Endodermal cell (in vitro differentiated cells): ENCODE measurements around the gene HLA-A. TPM values are rescaled to one million over a fixed set of nuclear protein-coding genes. Genes with fewer than 3 reads are reported as not detected.

Experiments
- DNase-seq: peaks from one replicate; pipeline ENCODE4 v3.0.0-alpha.2; 2017
- H3K27ac ChIP-seq: 2 replicates; pipeline ENCODE4 v1.5.1; 2013; ENCODE audit warnings: mild to moderate bottlenecking, low read depth, low read length, moderate library complexity
- H3K27me3 ChIP-seq: 2 replicates; pipeline ENCODE4 v1.6.1; 2013; ENCODE audit warnings: mild to moderate bottlenecking, low read length, moderate library complexity; ENCODE audit not compliant: insufficient read depth, control insufficient read depth, poor library complexity, severe bottlenecking
- H3K36me3 ChIP-seq: 2 replicates; pipeline ENCODE4 v1.7.0; 2013; ENCODE audit warnings: mild to moderate bottlenecking, low read length, moderate library complexity; ENCODE audit not compliant: control insufficient read depth, insufficient read depth
- H3K4me1 ChIP-seq: one replicate; pipeline ENCODE4 v1.7.0; 2013; ENCODE audit warnings: low read length; ENCODE audit not compliant: control insufficient read depth, insufficient read depth
- H3K4me3 ChIP-seq: 2 replicates; pipeline ENCODE4 v1.5.1; 2013; ENCODE audit warnings: mild to moderate bottlenecking, low read length, moderate library complexity
- H3K9ac ChIP-seq: 2 replicates; pipeline ENCODE4 v1.6.1; 2013; ENCODE audit warnings: mild to moderate bottlenecking, low read length, moderate library complexity; ENCODE audit not compliant: poor library complexity, severe bottlenecking; ENCODE audit errors: extremely low read depth
- H3K9me3 ChIP-seq: 2 replicates; pipeline ENCODE4 v1.6.1; 2013; ENCODE audit warnings: mild to moderate bottlenecking, low read length, moderate library complexity; ENCODE audit not compliant: control insufficient read depth
- H3K27ac Mint-ChIP-seq: 2 replicates; pipeline ENCODE4 v1.8.0; 2020; ENCODE audit warnings: mixed read lengths
- H3K27me3 Mint-ChIP-seq: 2 replicates; pipeline ENCODE4 v1.8.0; 2021; ENCODE audit warnings: mild to moderate bottlenecking, mixed read lengths; ENCODE audit not compliant: insufficient read depth
- H3K36me3 Mint-ChIP-seq: 2 replicates; pipeline ENCODE4 v1.8.0; 2020; ENCODE audit warnings: low read depth, mixed read lengths
- H3K4me1 Mint-ChIP-seq: 2 replicates; pipeline ENCODE4 v1.8.0; 2020; ENCODE audit warnings: mixed read lengths
- H3K4me3 Mint-ChIP-seq: 2 replicates; pipeline ENCODE4 v1.8.0; 2020; ENCODE audit warnings: mild to moderate bottlenecking, moderate library complexity, mixed read lengths
- H3K9me3 Mint-ChIP-seq: 2 replicates; pipeline ENCODE4 v1.8.0; 2020; ENCODE audit warnings: mild to moderate bottlenecking, mixed read lengths
- WGBS, 2 experiments: methylation state at CpG; one replicate each; pipeline versions ENCODE4 v1.1.5 to v1.1.7; 2013; ENCODE audit warnings: missing lambda C conversion rate in 2 of 2, mixed read lengths in 1 of 2; ENCODE audit not compliant: insufficient coverage in 1 of 2, insufficient read length in 1 of 2; 5-methylcytosine and 5-hydroxymethylcytosine counted together
- total RNA-seq, 2 donors: library from RNA; stranded (reverse); fragmentation: NEBNext Ultra II Directional in 1 of 2; extraction: Animal tissue kit (Norgen Biotek cat#: 25700) in 1 of 2; gene quantifications; 2 replicates in 1 of 2; 3 replicates in 1 of 2; pipeline ENCODE4 v1.2.1, GENCODE V29; 2021
- TF ChIP-seq, protein P1 (sequence below): fragments of 200-600 bp; sonication (generic); conservative IDR thresholded peaks from 2 replicates; pipeline ENCODE4 v1.5.0; 2021; ENCODE audit warnings: antibody characterized with exemption, mild to moderate bottlenecking

HLA-A gene
- total RNA-seq, 2 donors from 2014 or later: 212 to 282 TPM

DNA sequence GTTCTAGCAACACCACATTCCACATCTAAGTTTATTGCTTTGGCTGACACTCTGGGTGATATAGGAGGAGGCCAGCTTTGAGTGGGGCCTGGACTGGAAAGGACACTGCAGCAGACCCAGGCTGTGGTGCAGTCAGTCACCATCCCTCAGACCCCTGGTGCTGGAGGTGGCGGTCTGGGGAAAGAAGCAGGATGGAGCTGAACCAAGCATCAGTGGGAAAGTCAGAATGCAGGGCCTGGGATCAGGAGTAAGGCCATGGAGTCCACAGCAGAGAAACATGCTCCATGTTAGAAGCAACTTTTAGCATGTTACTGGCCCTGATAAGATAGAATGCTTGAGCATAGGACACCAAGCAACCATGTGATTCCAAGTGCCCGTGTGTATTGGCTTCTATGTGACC is 5.9 kb downstream of the HLA-A start:
- Histone ChIP-seq H3K4me1 (no peaks in the 10 kb centered on the region), H3K9me3 (no peaks in the 10 kb centered on the region), H3K9ac (no peak overlapping the region), H3K36me3 (no peaks in the 10 kb centered on the region), H3K4me3 (no peak overlapping the region), H3K27ac (no peak overlapping the region), H3K27me3 (no peaks in the 10 kb centered on the region)
- no peak overlapping the region for H3K27ac Mint-ChIP-seq
- no peak overlapping the region for H3K4me3 Mint-ChIP-seq
- H3K27me3 Mint-ChIP-seq: peaks cover 7% of the 10 kb centered on the region
- WGBS, 2 experiments: 63 to 65% methylated on average over 2 of the region's 2 CpGs
- H3K9me3 Mint-ChIP-seq: no peaks in the 10 kb centered on the region
- H3K36me3 Mint-ChIP-seq: peaks cover 22% of the 10 kb centered on the region
- no peaks in the 10 kb centered on the region for H3K4me1 Mint-ChIP-seq
- TF ChIP-seq, protein P1, sequence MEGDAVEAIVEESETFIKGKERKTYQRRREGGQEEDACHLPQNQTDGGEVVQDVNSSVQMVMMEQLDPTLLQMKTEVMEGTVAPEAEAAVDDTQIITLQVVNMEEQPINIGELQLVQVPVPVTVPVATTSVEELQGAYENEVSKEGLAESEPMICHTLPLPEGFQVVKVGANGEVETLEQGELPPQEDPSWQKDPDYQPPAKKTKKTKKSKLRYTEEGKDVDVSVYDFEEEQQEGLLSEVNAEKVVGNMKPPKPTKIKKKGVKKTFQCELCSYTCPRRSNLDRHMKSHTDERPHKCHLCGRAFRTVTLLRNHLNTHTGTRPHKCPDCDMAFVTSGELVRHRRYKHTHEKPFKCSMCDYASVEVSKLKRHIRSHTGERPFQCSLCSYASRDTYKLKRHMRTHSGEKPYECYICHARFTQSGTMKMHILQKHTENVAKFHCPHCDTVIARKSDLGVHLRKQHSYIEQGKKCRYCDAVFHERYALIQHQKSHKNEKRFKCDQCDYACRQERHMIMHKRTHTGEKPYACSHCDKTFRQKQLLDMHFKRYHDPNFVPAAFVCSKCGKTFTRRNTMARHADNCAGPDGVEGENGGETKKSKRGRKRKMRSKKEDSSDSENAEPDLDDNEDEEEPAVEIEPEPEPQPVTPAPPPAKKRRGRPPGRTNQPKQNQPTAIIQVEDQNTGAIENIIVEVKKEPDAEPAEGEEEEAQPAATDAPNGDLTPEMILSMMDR: no peak
- no peak for DNase-seq

DNA sequence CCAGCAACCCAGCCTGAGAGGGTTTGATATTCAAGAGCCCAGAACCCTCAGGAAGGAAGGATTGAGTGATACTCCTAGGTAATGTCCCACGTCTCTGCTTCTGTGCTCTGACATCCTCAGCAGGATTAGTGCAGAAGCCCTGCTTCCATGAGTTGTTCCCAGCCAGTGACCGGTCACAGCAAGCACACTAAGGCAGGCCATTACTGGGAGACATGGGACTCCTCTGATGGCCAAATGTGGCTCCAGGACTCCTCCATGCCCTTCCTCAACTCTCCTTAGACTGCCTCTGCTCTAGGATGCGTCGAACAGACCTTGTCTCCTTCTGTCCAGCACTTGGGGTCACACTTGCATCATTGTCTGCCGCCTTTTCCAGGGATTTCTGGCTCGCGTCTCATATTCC is 7.6 kb downstream of the HLA-A start:
- no peak overlapping the region for H3K27ac Mint-ChIP-seq
- peaks cover 4% of the 10 kb centered on the region for H3K27me3 Mint-ChIP-seq
- H3K4me3 ChIP-seq: no peak overlapping the region
- H3K9me3 ChIP-seq: no peaks in the 10 kb centered on the region
- no peaks in the 10 kb centered on the region for H3K36me3 ChIP-seq
- no peaks in the 10 kb centered on the region for H3K4me1 Mint-ChIP-seq
- no peaks in the 10 kb centered on the region for H3K4me1 ChIP-seq
- TF ChIP-seq, protein P1: no peak
- no peaks in the 10 kb centered on the region for H3K9me3 Mint-ChIP-seq
- H3K27me3 ChIP-seq: no peaks in the 10 kb centered on the region
- H3K27ac ChIP-seq: no peak overlapping the region
- 70 to 71% methylated on average over 3 to 6 of the region's 7 CpGs for WGBS, 2 experiments
- H3K9ac ChIP-seq: no peak overlapping the region
- H3K4me3 Mint-ChIP-seq: no peak overlapping the region
- peaks cover 12% of the 10 kb centered on the region for H3K36me3 Mint-ChIP-seq
- no peak for DNase-seq

DNA sequence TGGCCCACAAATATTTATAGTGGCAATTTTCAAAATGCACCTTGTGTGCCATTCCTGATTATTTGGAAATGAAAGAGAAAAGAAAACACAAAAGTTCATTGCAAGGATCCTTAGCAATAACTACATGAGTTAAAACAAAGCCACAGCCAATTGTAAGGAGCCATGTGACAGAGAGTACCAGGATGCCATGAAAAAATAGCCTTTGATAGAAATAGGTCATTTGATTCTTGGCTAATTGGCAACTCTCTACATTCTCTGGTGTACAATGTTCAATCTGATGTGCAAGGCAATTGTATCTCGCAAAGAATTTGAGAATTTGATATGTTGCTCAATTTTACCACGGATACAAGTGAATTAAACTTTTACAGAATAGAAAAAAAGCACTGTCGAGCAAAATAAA is 9.6 kb downstream of the HLA-A start:
- Histone ChIP-seq H3K27me3 (no peaks in the 10 kb centered on the region), H3K36me3 (no peaks in the 10 kb centered on the region), H3K4me3 (no peak overlapping the region), H3K27ac (no peak overlapping the region), H3K9me3 (no peaks in the 10 kb centered on the region), H3K9ac (no peak overlapping the region), H3K4me1 (no peaks in the 10 kb centered on the region)
- TF ChIP-seq, protein P1: no peak
- WGBS, 2 experiments: 100% methylated on average over 1 of the region's 3 CpGs; no CpG with 5 or more reads in 1 of the 2 experiments
- H3K27ac Mint-ChIP-seq: no peak overlapping the region
- H3K9me3 Mint-ChIP-seq: no peaks in the 10 kb centered on the region
- H3K4me1 Mint-ChIP-seq: no peaks in the 10 kb centered on the region
- peaks cover 7% of the 10 kb centered on the region for H3K27me3 Mint-ChIP-seq
- DNase-seq: no peak
- no peaks in the 10 kb centered on the region for H3K36me3 Mint-ChIP-seq
- H3K4me3 Mint-ChIP-seq: no peak overlapping the region
